ENCODE results near the gene KLHL25.

DNA sequence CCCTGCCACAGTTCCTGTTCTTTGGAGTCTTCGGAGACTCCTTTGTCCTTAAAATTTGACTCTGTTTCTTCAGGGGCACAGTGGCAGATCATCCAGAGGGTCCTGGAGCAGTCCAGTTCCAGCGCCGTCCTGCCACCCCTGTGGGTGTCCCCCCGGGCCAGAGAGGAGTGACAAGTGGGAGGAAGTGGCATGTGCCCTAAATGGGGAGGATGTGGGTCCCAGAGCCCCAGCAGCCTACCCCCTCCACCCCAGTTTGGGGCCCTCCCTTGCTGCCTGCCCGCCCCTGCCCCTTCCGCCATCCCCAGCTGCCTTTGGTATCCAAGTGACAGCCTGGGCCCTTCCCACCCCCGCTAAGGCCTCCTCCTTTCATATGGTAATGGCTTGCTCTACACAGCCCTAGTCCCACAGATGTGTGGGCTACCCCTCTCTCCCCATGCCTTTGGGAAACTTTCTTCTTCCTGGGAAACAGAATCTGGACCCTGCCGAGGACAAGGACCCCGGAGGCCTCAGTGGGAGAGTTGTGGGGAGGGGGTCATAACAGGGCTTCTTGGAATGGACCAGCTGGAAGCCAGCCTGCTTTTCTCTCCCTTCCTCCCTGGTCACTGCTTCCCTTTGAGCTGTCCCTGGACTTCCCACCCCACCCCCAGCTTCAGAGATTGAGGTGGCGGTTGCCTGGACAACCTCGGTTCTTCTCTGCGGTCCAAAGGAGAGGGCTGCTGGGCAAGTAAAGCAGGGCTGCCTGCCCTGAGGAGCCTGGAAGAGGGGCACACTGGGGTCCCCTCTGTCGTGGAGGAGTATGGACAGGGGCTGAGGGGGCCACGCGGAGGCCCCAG is 43.2 kb downstream of the KLHL25 start:
- TF ChIP-seq, protein P1, sequence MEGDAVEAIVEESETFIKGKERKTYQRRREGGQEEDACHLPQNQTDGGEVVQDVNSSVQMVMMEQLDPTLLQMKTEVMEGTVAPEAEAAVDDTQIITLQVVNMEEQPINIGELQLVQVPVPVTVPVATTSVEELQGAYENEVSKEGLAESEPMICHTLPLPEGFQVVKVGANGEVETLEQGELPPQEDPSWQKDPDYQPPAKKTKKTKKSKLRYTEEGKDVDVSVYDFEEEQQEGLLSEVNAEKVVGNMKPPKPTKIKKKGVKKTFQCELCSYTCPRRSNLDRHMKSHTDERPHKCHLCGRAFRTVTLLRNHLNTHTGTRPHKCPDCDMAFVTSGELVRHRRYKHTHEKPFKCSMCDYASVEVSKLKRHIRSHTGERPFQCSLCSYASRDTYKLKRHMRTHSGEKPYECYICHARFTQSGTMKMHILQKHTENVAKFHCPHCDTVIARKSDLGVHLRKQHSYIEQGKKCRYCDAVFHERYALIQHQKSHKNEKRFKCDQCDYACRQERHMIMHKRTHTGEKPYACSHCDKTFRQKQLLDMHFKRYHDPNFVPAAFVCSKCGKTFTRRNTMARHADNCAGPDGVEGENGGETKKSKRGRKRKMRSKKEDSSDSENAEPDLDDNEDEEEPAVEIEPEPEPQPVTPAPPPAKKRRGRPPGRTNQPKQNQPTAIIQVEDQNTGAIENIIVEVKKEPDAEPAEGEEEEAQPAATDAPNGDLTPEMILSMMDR (IDR thresholded peaks at IDR 0.05), result no peak
- no peak for TF ChIP-seq POLR2A (IDR thresholded peaks at IDR 0.05)
- no peak for TF ChIP-seq POLR2AphosphoS5 (IDR thresholded peaks at IDR 0.05)
